ENCODE data around the gene C9orf85. TPM values are rescaled to one million over a fixed set of nuclear protein-coding genes. Genes with fewer than 3 reads are reported as not detected.
A peak's percentile ranks its signal among the peaks of the same experiment; 100 is the strongest.

Gene C9orf85
- total RNA-seq, 6 donors from 2014 or later: 6.5 to 13.0 (median 9.0) TPM

DNA sequence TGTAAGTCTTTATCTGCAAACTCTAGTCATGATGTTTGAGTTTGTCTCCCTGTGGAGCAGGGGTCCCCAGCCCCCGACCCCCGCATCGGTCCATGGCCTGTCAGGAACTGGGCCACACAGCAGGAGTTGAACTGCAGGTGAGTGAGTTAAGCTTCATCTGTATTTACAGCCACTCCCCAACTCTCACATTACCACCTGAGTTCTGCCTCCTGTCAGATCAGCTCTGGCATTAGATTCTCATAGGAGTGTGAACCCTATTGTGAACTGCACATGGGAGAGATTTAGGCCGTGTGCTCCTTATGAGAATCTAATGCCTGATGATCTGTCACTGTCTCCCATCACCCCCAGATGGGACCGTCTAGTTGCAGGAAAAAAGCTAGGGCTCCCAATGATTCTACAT lies 7.0 kb downstream of the C9orf85 start:
- H3K9me3 ChIP-seq: no peaks in the 10 kb centered on the region
- H3K27ac ChIP-seq: no peak overlapping the region
- no peaks in the 10 kb centered on the region for H3K27me3 ChIP-seq
- 94 to 97% methylated on average over 5 of the region's 5 CpGs for WGBS, 2 donors
- H3K36me3 ChIP-seq: no peaks in the 10 kb centered on the region
- H3K4me1 ChIP-seq: peaks cover under 1 to 10% (median under 1%) of the 10 kb centered on the region in 4 donors
- DNase-seq (peak in 1 of 2 donors; percentile 34), ATAC-seq (ENCODE audit: low FRiP score in 2 of 2) (no peak)
- TF ChIP-seq POLR2AphosphoS5 (IDR thresholded peaks at IDR 0.05) (no peak), EP300 (IDR thresholded peaks at IDR 0.05) (no peak), POLR2A (IDR thresholded peaks at IDR 0.05) (no peak)
- TF ChIP-seq, protein P1, sequence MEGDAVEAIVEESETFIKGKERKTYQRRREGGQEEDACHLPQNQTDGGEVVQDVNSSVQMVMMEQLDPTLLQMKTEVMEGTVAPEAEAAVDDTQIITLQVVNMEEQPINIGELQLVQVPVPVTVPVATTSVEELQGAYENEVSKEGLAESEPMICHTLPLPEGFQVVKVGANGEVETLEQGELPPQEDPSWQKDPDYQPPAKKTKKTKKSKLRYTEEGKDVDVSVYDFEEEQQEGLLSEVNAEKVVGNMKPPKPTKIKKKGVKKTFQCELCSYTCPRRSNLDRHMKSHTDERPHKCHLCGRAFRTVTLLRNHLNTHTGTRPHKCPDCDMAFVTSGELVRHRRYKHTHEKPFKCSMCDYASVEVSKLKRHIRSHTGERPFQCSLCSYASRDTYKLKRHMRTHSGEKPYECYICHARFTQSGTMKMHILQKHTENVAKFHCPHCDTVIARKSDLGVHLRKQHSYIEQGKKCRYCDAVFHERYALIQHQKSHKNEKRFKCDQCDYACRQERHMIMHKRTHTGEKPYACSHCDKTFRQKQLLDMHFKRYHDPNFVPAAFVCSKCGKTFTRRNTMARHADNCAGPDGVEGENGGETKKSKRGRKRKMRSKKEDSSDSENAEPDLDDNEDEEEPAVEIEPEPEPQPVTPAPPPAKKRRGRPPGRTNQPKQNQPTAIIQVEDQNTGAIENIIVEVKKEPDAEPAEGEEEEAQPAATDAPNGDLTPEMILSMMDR (IDR thresholded peaks at IDR 0.05): no peak
- H3K4me3 ChIP-seq: no peak overlapping the region

DNA sequence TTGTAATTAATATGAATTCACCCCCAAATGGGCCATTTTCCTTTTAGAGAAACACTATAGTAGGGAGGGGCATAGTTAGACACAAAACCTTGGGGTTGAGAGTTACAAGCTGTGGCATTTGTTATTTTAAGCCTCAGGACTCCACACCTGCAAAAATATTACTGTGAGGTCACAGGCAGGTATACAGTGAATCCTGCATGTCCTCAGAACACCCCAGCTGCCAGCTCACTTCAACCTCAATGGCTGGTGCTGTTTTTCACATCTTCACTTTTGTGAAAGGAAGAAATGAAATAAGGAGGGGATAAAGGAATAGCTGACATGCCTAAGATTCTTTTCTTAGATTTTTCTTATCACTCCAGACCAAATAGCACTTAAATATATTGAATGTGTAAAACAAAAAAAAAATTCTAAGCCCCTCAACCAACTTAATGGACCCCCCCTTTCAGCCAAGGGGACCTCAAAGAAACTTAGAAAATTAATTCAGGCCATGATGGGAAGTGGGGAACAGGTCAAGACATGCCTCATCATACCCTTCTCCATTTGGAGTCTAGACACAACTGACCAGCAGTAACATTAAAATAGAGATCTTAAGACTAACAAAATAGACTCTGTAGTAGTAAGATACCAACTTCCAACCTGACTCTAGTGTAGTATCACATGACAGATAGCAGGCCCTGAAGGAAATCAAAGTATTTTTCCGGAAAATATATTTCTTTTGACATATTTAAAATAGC lies 9.2 kb downstream of the C9orf85 start:
- Histone ChIP-seq H3K4me3 (no peak overlapping the region), H3K4me1 (peaks cover 0 to 6% (median 0%) of the 10 kb centered on the region in 4 donors), H3K27ac (no peak overlapping the region), H3K36me3 (no peaks in the 10 kb centered on the region), H3K9me3 (no peaks in the 10 kb centered on the region), H3K27me3 (no peaks in the 10 kb centered on the region)
- DNase-seq (no peak), ATAC-seq (ENCODE audit: low FRiP score in 2 of 2) (no peak)
- 86 to 93% methylated on average over 1 of the region's 1 CpG for WGBS, 2 donors
- no peak for TF ChIP-seq EP300 (IDR thresholded peaks at IDR 0.05)
- TF ChIP-seq POLR2A (IDR thresholded peaks at IDR 0.05): no peak
- TF ChIP-seq, protein P1 (IDR thresholded peaks at IDR 0.05): no peak
- TF ChIP-seq POLR2AphosphoS5 (IDR thresholded peaks at IDR 0.05): no peak

DNA sequence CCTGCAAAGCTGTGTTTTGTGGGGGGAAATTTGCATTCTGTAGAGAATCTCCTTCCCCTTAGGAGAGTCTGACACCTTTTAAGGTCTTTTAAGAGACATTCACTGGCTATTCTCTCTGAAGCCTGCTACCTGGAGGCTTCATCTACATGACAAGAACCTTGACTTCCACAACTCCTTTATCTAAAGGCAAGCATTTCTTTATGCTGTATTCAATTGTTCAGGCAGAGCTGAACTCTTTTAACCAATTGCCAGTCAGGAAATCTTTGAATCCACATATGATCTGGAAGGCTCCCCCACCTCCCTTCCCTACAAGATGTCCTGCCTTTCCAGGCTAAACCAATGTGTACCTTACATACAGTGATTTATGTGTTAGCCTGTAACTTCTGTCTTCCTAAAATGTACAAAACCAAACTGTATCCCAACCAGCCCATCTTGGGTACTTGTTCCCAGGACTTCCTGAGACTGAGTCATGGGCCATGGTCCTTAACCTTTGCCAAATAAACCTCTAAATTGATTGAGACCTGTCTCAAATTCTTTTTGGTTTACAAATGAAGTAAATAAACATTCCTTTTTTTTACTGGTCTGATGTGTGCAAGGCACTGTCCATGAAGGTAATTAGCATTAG lies 9.9 kb downstream of the C9orf85 start:
- peaks cover 0 to 6% (median 0%) of the 10 kb centered on the region in 4 donors for H3K4me1 ChIP-seq
- no peaks in the 10 kb centered on the region for H3K36me3 ChIP-seq
- no peak for TF ChIP-seq EP300 (IDR thresholded peaks at IDR 0.05)
- TF ChIP-seq POLR2AphosphoS5 (IDR thresholded peaks at IDR 0.05): no peak
- TF ChIP-seq, protein P1 (IDR thresholded peaks at IDR 0.05): no peak
- no peak for TF ChIP-seq POLR2A (IDR thresholded peaks at IDR 0.05)
- no peak overlapping the region for H3K27ac ChIP-seq
- ATAC-seq (ENCODE audit: low FRiP score in 2 of 2) (no peak), DNase-seq (no peak)
- no peaks in the 10 kb centered on the region for H3K27me3 ChIP-seq
- no peak overlapping the region for H3K4me3 ChIP-seq
- H3K9me3 ChIP-seq: no peaks in the 10 kb centered on the region

DNA sequence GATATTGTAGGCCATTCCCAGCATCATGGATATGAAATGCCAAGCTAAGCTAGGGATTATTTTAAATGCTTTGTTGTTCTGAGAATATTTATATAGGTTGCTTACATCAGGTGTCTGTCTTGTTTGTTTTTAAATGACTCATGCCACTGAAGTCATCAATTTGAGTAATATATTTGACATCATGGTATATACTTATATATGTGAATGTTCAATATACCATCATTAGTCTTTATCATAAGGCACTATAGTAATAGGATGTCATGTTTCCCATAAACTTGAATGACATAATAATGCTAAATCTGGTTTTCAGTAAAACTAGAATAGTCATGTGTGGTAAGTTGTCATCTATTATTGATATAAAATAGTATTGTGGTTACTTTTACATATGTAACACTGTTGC lies 13.1 kb downstream of the C9orf85 start:
- DNase-seq: no peak
- TF ChIP-seq EP300 (IDR thresholded peaks at IDR 0.05) (no peak), POLR2A (IDR thresholded peaks at IDR 0.05) (no peak), POLR2AphosphoS5 (IDR thresholded peaks at IDR 0.05) (no peak)
- TF ChIP-seq, protein P1 (IDR thresholded peaks at IDR 0.05): no peak
- Histone ChIP-seq H3K27me3 (no peaks in the 10 kb centered on the region), H3K36me3 (no peaks in the 10 kb centered on the region), H3K27ac (no peak overlapping the region), H3K4me1 (no peaks in the 10 kb centered on the region), H3K4me3 (no peak overlapping the region), H3K9me3 (no peaks in the 10 kb centered on the region)
- no peak for ATAC-seq (ENCODE audit: low FRiP score in 2 of 2)

DNA sequence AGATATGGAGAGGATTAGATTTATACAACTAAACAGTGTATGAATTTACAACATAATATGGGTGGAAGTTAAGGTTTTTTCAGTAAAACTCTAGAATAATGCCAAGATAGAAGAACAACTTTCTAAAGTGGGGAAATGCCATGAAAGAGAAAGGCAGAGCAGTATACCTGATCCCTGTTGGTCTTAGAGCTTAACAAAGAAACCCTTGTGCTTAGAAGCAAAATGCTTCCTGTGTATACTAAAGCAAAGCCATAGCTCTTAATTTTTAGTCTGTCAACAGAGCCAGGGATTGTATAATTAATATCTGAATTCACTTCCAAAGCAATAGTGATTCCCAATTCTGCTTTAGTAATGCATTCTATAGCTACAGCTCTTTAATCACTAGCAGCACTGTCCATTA lies 14.4 kb downstream of the C9orf85 start:
- no peak for TF ChIP-seq POLR2A (IDR thresholded peaks at IDR 0.05)
- TF ChIP-seq POLR2AphosphoS5 (IDR thresholded peaks at IDR 0.05): no peak
- no peak for TF ChIP-seq EP300 (IDR thresholded peaks at IDR 0.05)
- TF ChIP-seq, protein P1 (IDR thresholded peaks at IDR 0.05): no peak
- Histone ChIP-seq H3K36me3 (no peaks in the 10 kb centered on the region), H3K27ac (no peak overlapping the region), H3K9me3 (no peaks in the 10 kb centered on the region), H3K27me3 (no peaks in the 10 kb centered on the region), H3K4me3 (no peak overlapping the region), H3K4me1 (no peaks in the 10 kb centered on the region)
- DNase-seq: no peak
- ATAC-seq (ENCODE audit: low FRiP score in 2 of 2): no peak

Measured in upper lobe of left lung (tissue), 6 donors.